Measurements from ENCODE around the gene KCND2. TPM values are rescaled to one million over a fixed set of nuclear protein-coding genes. Genes with fewer than 3 reads are reported as not detected.

The KCND2 gene
- total RNA-seq, 1 experiment from 2014 or later, result 0.72 TPM

- ChIA-PET POLR2A (ENCODE audit: unreplicated experiment) (no interaction called here), CTCF (no interaction called here)
- Histone ChIP-seq H4K20me1 (ENCODE audit: insufficient read depth) (no peaks in the 10 kb centered on the region), H3K4me3 (no peak overlapping the region), H3K79me2 (ENCODE audit: low read depth) (no peaks in the 10 kb centered on the region), H3K27me3 (ENCODE audit: insufficient read depth, low read depth) (no peaks in the 10 kb centered on the region), H3K9me3 (ENCODE audit: insufficient read depth, low read depth) (no peaks in the 10 kb centered on the region), H2AFZ (no peak overlapping the region; the same call in 1 of the 2 replicates), H3K36me3 (ENCODE audit: low read depth) (no peaks in the 10 kb centered on the region), H3K4me2 (no peak overlapping the region), H3F3A (ENCODE audit: insufficient read depth, low read depth) (no peaks in the 10 kb centered on the region), H3K4me1 (replicated peaks; ENCODE audit: insufficient read depth) (no peaks in the 10 kb centered on the region), H3K27ac (no peak overlapping the region), H3K9me2 (ENCODE audit: insufficient read depth) (no peaks in the 10 kb centered on the region; the same call in 1 of the 2 replicates)
- intact Hi-C loops (cut with micrococcal nuclease; ENCODE audit: unreplicated experiment), result no loop called here
- no peak for TF ChIP-seq CTCF (conservative IDR thresholded peaks at IDR 0.05)
- no peak for TF ChIP-seq EZH2 (IDR thresholded peaks at IDR 0.05; ENCODE audit: low read depth)
- BruUV-seq (replicated peaks), result no TSS peak
- no peak for DNase-seq
These were observed 90.4 kb downstream of the KCND2 start for GRCh38 chr7:120363414-120363813.

- no peak overlapping the region for H3K27ac ChIP-seq
- H3K79me2 ChIP-seq (ENCODE audit: low read depth), result no peaks in the 10 kb centered on the region
- H3K4me2 ChIP-seq, result no peak overlapping the region
- no peaks in the 10 kb centered on the region for H3F3A ChIP-seq (ENCODE audit: insufficient read depth, low read depth)
- no peaks in the 10 kb centered on the region for H3K36me3 ChIP-seq (ENCODE audit: low read depth)
- H3K4me1 ChIP-seq (replicated peaks; ENCODE audit: insufficient read depth), result no peaks in the 10 kb centered on the region
- CTCF ChIA-PET, result no interaction called here
- intact Hi-C loops (cut with micrococcal nuclease; ENCODE audit: unreplicated experiment), result no loop called here
- no peak overlapping the region for H3K4me3 ChIP-seq
- POLR2A ChIA-PET (ENCODE audit: unreplicated experiment), result no interaction called here
- no peak for TF ChIP-seq CTCF (conservative IDR thresholded peaks at IDR 0.05)
- TF ChIP-seq EZH2 (IDR thresholded peaks at IDR 0.05; ENCODE audit: low read depth), result no peak
- no peaks in the 10 kb centered on the region; the same call in 1 of the 2 replicates for H3K9me2 ChIP-seq (ENCODE audit: insufficient read depth)
- no peaks in the 10 kb centered on the region for H3K9me3 ChIP-seq (ENCODE audit: insufficient read depth, low read depth)
- H4K20me1 ChIP-seq (ENCODE audit: insufficient read depth), result no peaks in the 10 kb centered on the region
- no TSS peak for BruUV-seq (replicated peaks)
- H2AFZ ChIP-seq, result no peak overlapping the region
- H3K27me3 ChIP-seq (ENCODE audit: insufficient read depth, low read depth), result no peaks in the 10 kb centered on the region
- no peak for DNase-seq
These were observed 98.0 kb downstream of the KCND2 start for GRCh38 chr7:120370954-120371353.

- ChIA-PET POLR2A (ENCODE audit: unreplicated experiment) (no interaction called here), CTCF (no interaction called here)
- BruUV-seq (replicated peaks), result no TSS peak
- Histone ChIP-seq H3K9me2 (ENCODE audit: insufficient read depth) (no peaks in the 10 kb centered on the region; the same call in 1 of the 2 replicates), H3K79me2 (ENCODE audit: low read depth) (no peaks in the 10 kb centered on the region), H3K36me3 (ENCODE audit: low read depth) (no peaks in the 10 kb centered on the region), H3K27me3 (ENCODE audit: insufficient read depth, low read depth) (no peaks in the 10 kb centered on the region), H4K20me1 (ENCODE audit: insufficient read depth) (no peaks in the 10 kb centered on the region), H3K4me1 (replicated peaks; ENCODE audit: insufficient read depth) (no peaks in the 10 kb centered on the region), H3F3A (ENCODE audit: insufficient read depth, low read depth) (no peaks in the 10 kb centered on the region), H3K27ac (no peak overlapping the region), H2AFZ (no peak overlapping the region), H3K4me3 (no peak overlapping the region), H3K9me3 (ENCODE audit: insufficient read depth, low read depth) (no peaks in the 10 kb centered on the region), H3K4me2 (no peak overlapping the region)
- intact Hi-C loops (cut with micrococcal nuclease; ENCODE audit: unreplicated experiment), result no loop called here
- no peak for TF ChIP-seq EZH2 (IDR thresholded peaks at IDR 0.05; ENCODE audit: low read depth)
- DNase-seq, result no peak
These were observed 100.2 kb downstream of the KCND2 start for GRCh38 chr7:120373174-120373573.

GRCh38 chr7:120394595-120394994, 121.6 kb downstream of the KCND2 start:
- POLR2A ChIA-PET (ENCODE audit: unreplicated experiment), result no interaction called here
- no TSS peak for BruUV-seq (replicated peaks)

More at GRCh38 chr7:120394595-120394994, 121.6 kb downstream of the KCND2 start:
- H3K27me3 ChIP-seq (ENCODE audit: insufficient read depth, low read depth), result no peaks in the 10 kb centered on the region
- no peaks in the 10 kb centered on the region for H4K20me1 ChIP-seq (ENCODE audit: insufficient read depth)
- no peaks in the 10 kb centered on the region for H3K9me2 ChIP-seq (ENCODE audit: insufficient read depth)
- CTCF ChIA-PET, result no interaction called here
- intact Hi-C loops (cut with micrococcal nuclease; ENCODE audit: unreplicated experiment), result no loop called here
- no peak for TF ChIP-seq CTCF (conservative IDR thresholded peaks at IDR 0.05)
- no peak for TF ChIP-seq EZH2 (IDR thresholded peaks at IDR 0.05; ENCODE audit: low read depth)
- DNase-seq, result no peak
- H3F3A ChIP-seq (ENCODE audit: insufficient read depth, low read depth), result no peaks in the 10 kb centered on the region
- no peaks in the 10 kb centered on the region for H3K36me3 ChIP-seq (ENCODE audit: low read depth)
- H3K4me2 ChIP-seq, result no peak overlapping the region
- H3K79me2 ChIP-seq (ENCODE audit: low read depth), result no peaks in the 10 kb centered on the region
- H3K27ac ChIP-seq, result no peak overlapping the region
- no peak overlapping the region for H3K4me3 ChIP-seq
- 0 out of 2 replicates have a peak, but pooled peaks cover 2% of the 10 kb centered on the region for H3K9me3 ChIP-seq (ENCODE audit: insufficient read depth, low read depth)
- no peak overlapping the region for H2AFZ ChIP-seq
- H3K4me1 ChIP-seq (replicated peaks; ENCODE audit: insufficient read depth), result no peaks in the 10 kb centered on the region
